ENCODE data around the gene OVAAL. TPM values are rescaled to one million over a fixed set of nuclear protein-coding genes. Genes with fewer than 3 reads are reported as not detected.

The OVAAL gene
- total RNA-seq, 2 donors from 2014 or later, result 0.70 to 2.0 TPM

DNA sequence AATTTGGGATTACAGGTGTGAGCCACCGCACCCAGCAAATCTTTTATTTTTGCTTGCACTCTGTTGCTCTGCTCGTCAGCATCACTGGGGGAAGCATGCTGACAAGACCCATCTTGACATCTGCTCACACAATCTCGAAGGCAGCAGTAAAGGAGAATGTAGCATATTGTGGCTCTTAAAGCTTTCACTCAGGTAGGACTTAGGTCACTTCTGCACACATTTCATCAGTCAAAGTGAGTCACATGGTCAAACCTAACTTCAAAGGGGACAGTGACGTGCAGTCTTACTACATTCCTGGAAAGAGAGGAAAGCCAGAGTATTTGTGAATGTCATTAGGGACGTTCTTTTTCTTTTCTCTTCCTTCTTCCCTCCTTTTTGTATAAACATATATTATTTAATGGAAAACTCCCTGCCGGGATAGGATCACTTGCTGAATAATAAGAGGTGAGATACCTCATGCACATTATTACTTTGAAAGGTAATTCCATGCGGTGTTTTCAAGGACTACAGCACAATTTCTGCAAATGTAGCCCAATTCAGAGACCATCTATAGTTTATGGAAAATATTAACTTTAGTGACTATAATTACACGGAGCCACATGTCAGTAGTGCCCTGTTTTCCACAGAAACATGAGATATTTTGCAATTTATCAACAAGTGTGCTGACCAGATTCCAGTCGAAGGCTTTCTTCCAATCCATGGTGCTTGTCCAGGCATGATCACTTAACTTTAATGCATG is 37.1 kb upstream of the OVAAL start:
- no peak for DNase-seq (ENCODE audit: low spot score)
- H3K27ac ChIP-seq, result no peak overlapping the region
- no peak overlapping the region for H3K4me3 ChIP-seq
- H3K36me3 ChIP-seq, result no peaks in the 10 kb centered on the region
- H3K4me1 ChIP-seq, result peaks cover 0 to 12% of the 10 kb centered on the region in 2 donors
- no peaks in the 10 kb centered on the region for H3K27me3 ChIP-seq
- no peaks in the 10 kb centered on the region for H3K9me3 ChIP-seq
- TF ChIP-seq, protein P1, sequence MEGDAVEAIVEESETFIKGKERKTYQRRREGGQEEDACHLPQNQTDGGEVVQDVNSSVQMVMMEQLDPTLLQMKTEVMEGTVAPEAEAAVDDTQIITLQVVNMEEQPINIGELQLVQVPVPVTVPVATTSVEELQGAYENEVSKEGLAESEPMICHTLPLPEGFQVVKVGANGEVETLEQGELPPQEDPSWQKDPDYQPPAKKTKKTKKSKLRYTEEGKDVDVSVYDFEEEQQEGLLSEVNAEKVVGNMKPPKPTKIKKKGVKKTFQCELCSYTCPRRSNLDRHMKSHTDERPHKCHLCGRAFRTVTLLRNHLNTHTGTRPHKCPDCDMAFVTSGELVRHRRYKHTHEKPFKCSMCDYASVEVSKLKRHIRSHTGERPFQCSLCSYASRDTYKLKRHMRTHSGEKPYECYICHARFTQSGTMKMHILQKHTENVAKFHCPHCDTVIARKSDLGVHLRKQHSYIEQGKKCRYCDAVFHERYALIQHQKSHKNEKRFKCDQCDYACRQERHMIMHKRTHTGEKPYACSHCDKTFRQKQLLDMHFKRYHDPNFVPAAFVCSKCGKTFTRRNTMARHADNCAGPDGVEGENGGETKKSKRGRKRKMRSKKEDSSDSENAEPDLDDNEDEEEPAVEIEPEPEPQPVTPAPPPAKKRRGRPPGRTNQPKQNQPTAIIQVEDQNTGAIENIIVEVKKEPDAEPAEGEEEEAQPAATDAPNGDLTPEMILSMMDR (IDR thresholded peaks at IDR 0.05), result no peak

GRCh38 chr1:180522213-180522515 is 36.6 kb upstream of the OVAAL start:
- no peaks in the 10 kb centered on the region for H3K27me3 ChIP-seq

GRCh38 chr1:180524160-180524914 is 34.4 kb upstream of the OVAAL start:
- no peaks in the 10 kb centered on the region for H3K27me3 ChIP-seq
- peaks cover 0 to 18% of the 10 kb centered on the region in 2 donors for H3K4me1 ChIP-seq
- no peaks in the 10 kb centered on the region for H3K36me3 ChIP-seq
- H3K9me3 ChIP-seq, result no peaks in the 10 kb centered on the region
- DNase-seq (ENCODE audit: low spot score), result no peak
- TF ChIP-seq, protein P1 (IDR thresholded peaks at IDR 0.05), result no peak
- no peak overlapping the region for H3K4me3 ChIP-seq
- no peak overlapping the region for H3K27ac ChIP-seq

More at GRCh38 chr1:180522213-180522515, 36.6 kb upstream of the OVAAL start:
- TF ChIP-seq, protein P1 (IDR thresholded peaks at IDR 0.05), result no peak
- no peak for DNase-seq (ENCODE audit: low spot score)
- Histone ChIP-seq H3K4me3 (no peak overlapping the region), H3K36me3 (no peaks in the 10 kb centered on the region), H3K27ac (no peak overlapping the region), H3K4me1 (peaks cover 0 to 14% of the 10 kb centered on the region in 2 donors), H3K9me3 (no peaks in the 10 kb centered on the region)

- Histone ChIP-seq H3K27ac (no peak overlapping the region), H3K4me1 (peaks cover 0 to 14% of the 10 kb centered on the region in 2 donors), H3K9me3 (no peaks in the 10 kb centered on the region), H3K4me3 (no peak overlapping the region), H3K27me3 (no peaks in the 10 kb centered on the region), H3K36me3 (no peaks in the 10 kb centered on the region)
- TF ChIP-seq, protein P1 (IDR thresholded peaks at IDR 0.05), result no peak
- no peak for DNase-seq (ENCODE audit: low spot score)
Measured at GRCh38 chr1:180524915-180525714, 33.6 kb upstream of the OVAAL start.

GRCh38 chr1:180525715-180526039 is 33.1 kb upstream of the OVAAL start:
- Histone ChIP-seq H3K27ac (no peak overlapping the region), H3K9me3 (no peaks in the 10 kb centered on the region), H3K36me3 (no peaks in the 10 kb centered on the region), H3K27me3 (no peaks in the 10 kb centered on the region), H3K4me1 (peaks cover 0 to 14% of the 10 kb centered on the region in 2 donors), H3K4me3 (no peak overlapping the region)
- TF ChIP-seq, protein P1 (IDR thresholded peaks at IDR 0.05), result no peak
- DNase-seq (ENCODE audit: low spot score), result no peak

Data from right atrium auricular region (tissue), 2 donors.